Stimulated activated CD4-positive, alpha-beta T cell treated with anti-CD3 and anti-CD28 coated beads, Interleukin-1b, Interleukin-23, amount 100 ng/mL, for 4 hours (primary cell): ENCODE data around the gene SKA1.
"Not testable (repeated sequence)": the region's sequence is repeated elsewhere in the genome, so short reads cannot be mapped to it uniquely, and the experiment has no call there.

Experiments used
- DNase-seq, 2 donors: peaks; one replicate each; pipeline ENCODE4 v3.0.0-alpha.2; 2020; ENCODE audit warnings: low read depth in 2 of 2

SKA1 gene

DNA sequence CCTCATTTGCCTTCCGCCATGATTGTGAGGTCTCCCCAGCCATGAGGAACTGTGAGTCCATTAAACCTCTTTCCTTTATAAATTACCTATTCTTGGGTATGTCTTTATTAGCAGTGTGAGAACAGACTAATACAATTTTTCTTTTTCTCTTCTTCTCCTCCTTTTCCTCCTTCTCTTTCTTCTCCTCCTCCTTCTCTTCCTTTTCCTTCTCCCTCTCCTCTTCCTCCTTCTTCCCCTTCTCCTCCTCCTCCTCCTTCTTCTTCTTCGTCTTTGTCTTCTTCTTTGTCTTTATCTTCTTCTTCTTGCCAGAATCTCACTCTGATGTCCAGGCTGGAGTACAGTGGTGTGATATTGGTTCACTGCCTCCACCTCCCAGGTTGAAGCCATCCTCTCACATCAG lies 20.2 kb downstream of the SKA1 start:
- no peak for DNase-seq

DNA sequence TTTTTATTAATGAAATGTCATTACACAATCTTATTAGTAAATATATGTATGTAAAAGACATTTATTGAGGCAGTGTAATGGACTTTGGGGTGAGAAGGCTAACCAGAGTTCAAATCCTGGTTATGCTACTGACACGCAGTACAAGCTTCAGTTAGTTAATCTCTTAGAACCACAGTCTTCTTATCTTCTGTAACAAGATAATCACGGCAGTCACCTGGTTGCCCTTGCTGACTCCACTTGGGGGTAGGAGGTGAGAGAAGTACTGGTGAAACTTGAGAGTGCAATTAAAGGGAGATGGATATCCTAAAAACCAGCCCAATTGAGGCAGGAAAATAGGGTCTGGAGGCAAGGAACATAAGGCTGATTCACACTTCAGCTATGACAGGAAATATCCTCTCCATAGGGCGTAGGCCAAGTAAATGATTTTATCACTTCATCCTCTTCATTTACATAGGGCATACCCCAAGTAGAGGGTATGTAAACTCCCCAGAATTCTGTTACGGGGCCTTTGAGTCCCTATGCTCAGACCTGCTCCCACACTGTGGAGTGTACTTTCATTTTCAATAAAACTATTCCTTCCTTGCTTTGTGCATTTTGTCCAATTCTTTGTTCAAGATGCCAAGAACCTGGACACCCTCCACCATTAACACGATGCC lies 21.3 kb downstream of the SKA1 start:
- no peak for DNase-seq

DNA sequence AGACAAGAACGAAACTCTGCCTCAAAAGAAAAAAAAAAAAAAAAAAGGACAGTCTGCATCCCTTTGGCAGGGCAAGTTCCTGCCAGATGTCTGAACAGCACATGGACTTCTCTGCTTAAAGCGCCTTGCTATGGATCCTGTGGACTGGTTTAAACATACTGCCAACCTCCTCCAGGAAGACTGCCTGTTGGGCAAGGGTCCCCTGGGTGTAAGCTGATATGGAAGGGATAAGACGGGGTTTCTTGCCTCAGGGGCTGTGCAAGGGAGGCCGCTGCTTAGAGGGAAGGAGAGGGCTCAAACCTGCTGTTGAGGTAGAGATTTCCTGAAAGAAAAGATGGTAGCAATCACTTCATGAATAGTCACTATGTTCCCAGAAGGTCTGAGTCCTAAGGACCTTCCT lies 22.2 kb downstream of the SKA1 start:
- no peak for DNase-seq

DNA sequence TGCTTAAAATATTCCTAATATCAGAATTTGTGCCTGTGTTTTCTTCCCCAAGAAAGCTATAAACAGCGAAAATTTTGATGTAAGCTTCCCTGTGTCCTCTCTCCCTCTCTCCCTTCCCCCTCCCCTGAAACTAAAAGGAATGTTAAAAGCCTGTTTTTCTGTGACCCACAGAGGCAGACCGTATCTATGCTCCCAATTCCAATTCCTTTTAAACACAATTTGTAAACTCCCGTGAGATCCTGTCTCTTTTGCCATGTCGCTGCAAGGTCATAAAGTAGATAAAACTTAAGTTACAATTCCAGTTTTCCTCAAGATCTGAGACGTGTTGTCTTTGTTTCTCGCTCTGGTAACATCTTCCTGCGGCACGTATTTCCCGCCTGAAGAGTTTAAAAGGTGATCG lies 23.3 kb downstream of the SKA1 start:
- no peak for DNase-seq

DNA sequence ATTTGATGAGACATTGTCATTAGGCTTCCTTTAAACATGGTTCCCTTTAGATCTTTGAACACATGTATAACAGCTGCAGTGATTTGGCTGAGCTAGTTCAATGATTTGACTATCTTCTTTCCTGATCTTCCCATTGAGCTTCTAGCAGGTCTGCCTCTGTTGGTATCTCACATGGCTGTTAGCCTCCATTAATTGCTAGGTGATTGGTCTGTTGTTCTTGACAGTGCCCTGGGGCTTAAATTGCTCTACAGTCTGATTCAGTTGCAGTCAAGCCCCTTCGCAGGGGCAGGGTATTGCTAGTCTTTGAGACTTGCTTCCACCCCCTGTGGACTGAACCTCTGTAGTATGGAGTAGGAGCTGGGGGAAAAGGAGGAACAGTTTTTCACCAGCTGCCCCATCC lies 24.1 kb downstream of the SKA1 start:
- DNase-seq: no peak

DNA sequence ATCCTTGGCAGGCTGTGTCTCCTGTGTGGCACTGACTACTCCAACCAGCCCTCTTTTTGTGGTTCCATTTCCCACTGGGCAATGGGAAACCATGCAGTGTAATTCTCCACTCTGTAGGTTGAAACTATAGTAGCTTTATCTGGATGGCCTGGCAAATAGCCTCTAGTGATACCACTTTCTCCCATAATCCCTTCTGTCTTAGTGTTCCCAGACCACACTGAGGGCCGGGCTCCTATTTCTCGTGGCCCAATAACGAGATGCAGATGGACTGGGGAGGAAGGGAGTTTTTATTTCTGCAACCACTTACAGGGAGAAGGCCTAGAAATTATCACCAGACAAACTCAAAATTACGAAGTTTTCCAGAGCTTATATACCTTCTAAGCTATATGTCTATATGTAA lies 24.7 kb downstream of the SKA1 start:
- no peak for DNase-seq

DNA sequence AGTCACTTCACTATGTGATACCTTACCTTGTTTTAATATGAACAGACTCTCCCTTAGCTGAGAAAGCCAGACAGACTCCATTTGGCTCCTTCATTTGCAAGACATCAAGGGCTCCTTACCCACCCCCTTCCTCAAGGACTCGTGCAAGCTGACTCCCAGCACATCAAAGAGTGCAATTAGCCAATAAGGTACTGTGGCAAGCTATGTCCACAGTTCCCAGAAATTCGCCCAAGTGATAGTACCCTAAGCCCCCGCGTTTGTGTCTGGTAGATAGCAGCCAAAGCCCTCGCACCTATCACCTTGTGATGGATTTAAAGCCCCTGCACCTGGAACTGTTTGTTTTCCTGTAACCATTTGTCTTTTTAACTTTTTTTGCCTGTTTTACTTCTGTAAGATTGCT lies 25.6 kb downstream of the SKA1 start:
- not testable (repeated sequence) for DNase-seq

DNA sequence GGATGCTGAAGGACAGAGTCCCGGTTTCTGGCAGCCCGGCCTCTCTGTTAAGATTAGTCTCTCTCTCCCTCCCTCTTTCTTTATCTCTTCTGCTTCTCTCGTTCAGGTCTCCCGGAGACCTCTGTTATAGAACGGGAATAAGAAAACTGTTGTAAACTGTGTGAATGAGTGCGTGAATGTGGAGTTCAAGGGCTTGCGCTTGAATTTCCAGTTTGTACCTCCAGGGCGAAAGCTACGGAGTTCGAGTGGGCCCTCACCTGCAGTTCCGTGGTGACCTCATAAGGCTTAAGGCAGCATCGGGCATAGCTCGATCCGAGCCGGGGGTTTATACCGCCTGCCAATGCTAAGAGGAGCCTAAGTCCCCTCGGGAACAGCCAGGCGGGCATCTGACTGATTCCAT lies 26.4 kb downstream of the SKA1 start:
- DNase-seq: no peak

DNA sequence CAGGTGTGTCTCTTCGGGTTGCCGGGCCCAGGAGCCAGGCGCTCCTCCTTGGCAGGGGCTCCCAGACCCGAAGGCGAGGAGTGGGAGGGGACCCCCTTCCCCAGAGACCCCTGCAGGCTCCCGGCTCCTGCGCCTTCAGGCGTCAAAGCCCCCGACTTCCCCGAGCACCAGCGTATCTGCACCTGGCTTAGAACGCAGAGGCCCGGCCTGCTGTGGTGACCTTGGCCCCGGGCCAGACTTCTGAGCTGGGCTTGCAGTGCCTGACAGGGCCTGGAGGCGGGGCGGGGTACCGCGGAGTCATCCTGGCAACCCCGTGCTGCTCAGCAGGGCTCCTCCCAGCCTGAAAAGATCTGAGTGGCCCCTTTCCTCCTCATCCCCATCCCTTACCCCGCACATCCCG lies 27.0 kb downstream of the SKA1 start:
- no peak for DNase-seq

DNA sequence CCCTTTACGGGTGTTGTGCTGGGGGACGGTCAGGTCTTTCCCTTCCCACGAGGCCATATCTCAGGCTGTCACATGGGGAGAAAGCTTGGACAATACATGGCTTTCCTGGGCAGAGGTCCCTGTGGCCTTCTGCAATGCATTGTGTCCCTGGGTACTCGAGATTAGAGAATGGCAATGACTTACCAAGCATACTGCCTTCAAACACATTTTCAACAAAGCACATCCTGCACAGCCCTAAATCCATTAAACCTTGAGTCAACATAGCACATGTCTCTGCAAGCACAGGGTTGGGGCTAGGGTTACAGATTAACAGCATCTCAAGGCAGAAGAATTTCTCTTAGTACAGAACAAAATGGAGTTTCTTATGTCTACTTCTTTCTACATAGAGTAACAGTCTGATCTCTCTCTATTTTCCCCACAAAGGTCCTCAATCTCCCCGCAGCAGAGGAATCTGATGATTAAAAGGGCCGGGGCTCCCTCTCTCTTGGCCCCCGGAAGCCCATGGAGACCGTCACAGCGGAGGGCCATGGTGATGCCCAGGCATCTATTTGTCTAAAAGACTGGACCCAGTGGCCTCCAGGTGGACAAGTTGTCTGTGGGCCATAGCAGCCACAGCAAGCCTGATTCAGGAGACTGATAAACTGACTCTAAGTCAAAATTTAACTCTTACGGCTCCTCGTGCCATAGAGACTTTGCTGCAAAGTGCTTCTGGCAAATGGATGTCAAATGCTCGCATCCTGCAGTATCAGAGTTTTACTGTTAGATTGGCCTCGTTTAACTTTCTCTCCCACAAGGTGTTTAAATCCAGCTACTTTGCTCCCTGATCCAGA lies 30.1 kb downstream of the SKA1 start:
- not testable (repeated sequence) for DNase-seq

DNA sequence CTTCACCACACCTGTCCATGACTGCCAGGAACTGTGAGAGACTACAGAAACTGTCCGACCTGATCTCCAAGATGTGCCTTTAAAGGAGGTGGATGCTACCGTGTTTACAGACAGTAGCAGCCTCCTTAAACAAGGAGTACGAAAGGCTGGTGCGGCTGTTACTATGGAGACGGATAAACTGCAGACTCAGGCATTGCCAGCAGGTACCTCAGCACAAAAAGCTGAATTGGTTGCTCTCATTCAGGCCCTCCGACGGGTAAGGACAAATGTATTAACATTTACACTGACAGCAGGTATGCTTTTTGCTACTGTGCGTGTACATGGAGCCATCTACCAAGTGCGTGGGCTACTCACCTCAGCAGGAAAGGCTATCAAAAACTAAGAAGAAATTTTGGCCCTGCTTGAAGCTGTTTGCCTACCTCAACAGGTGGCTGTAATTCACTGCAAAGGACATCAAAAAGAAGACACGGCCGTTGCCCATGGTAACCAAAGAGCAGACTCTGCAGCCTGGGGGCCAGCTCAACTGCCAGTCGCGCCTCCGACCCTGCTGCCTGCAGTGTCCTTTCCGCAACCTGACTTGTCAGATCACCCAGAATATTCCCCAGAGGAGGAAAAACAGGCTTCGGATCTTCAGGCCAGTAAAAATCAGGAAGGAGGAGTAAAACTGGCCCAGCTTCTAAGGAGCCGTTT lies 30.9 kb downstream of the SKA1 start:
- no peak for DNase-seq

DNA sequence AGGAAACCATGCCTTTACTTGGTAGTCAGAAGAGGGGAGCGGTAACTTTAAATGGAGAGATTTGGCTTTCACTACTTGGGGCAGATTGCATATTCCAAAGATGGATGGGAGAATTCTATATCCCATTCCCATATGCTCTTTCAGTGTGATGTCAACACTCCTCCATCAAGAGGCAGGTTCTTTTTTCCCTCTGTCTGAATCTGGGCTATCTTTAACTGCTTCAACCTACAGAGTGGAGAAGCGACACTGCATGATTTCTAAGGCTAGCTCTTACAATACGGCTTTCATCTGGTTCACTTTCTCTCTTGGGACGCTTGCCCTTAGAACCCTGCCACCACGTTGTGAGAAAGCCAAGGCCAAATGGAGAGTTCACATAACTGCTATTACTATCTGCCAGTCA lies 34.4 kb downstream of the SKA1 start:
- no peak for DNase-seq

DNA sequence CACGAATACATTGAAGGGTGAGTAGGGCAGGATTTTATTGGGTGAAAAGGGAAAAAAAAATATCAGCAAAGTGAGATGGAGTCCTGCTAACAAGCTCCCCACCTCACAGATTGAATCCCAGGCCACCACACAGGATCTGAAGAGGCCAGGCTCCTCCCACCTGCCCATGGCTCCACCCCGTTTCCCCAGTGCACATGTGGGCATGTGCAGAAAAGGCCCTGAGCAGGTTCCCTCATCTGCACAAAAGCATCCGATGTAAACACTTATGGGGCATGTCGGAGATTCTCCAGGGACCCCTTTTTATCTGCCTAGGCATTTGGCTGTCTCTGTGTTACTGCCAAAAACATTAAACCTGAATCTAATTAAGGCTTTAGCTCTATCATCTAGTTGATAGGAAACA lies 35.2 kb downstream of the SKA1 start:
- no peak for DNase-seq

DNA sequence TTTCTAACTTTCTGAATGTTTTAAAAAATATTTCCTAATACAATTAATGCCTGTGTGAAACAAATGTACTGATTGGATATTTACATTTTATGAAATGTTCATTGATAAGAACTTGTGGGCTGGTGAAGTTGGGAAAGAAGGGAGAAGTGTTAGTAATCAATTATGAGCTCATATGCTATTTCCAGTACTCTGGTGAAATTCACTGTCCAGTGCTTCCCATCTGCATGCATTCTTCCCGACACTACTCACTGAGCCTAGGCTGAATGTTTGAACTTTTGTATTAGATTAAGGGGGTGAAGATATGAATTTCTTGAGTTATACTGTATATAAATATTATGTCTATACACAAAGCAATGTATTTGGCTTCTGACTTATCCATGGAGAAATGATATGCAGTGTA lies 36.0 kb downstream of the SKA1 start:
- DNase-seq: no peak

DNA sequence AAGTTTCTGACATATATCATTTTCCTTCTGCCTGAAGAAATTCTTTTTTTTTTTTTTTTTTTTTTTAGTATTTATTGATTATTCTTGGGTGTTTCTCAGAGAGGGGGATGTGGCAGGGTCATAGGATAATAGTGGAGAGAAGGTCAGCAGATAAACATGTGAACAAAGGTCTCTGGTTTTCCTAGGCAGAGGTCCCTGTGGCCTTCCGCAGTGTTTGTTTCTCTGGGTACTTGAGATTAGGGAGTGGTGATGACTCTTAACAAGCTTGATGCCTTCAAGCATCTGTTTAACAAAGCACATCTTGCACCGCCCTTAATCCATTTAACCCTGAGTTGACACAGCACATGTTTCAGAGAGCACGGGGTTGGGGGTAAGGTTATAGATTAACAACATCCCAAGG lies 42.0 kb downstream of the SKA1 start:
- not testable (repeated sequence) for DNase-seq

DNA sequence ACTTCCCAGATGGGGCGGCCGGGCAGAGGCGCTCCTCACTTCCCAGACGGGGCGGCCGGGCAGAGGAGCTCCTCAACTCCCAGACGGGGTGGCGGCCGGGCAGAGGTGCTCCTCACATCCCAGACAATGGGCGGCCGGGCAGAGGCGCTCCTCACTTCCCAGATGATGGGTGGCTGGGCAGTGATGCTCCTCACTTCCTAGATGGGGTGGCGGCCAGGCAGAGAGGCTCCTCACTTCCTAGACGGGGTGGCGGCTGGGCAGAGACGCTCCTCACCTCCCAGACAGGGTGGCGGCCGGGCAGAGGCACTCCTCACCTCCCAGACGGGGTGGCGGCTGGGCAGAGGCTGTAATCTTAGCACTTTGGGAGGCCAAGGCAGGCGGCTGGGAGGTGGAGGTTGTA lies 42.9 kb downstream of the SKA1 start:
- DNase-seq: not testable (repeated sequence)

DNA sequence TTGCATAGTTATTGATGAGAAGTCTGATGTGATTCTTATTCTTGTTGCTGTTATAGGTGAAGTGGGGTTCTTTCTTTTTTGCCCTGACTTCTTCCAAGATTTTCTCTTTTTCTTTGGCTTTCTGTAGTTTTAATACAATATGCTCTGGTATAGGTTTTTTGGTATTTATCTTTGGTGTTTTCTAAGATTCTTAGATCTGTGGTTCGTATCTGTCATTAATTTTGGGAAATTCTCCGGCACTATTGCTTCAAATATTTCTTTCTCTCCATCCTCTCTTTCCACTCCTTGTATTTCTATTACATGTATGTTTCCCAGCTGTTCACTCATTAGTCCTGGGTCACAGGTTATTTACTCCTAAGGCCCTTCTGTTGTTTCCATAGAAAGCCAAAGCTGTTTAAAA lies 43.8 kb downstream of the SKA1 start:
- no peak for DNase-seq

DNA sequence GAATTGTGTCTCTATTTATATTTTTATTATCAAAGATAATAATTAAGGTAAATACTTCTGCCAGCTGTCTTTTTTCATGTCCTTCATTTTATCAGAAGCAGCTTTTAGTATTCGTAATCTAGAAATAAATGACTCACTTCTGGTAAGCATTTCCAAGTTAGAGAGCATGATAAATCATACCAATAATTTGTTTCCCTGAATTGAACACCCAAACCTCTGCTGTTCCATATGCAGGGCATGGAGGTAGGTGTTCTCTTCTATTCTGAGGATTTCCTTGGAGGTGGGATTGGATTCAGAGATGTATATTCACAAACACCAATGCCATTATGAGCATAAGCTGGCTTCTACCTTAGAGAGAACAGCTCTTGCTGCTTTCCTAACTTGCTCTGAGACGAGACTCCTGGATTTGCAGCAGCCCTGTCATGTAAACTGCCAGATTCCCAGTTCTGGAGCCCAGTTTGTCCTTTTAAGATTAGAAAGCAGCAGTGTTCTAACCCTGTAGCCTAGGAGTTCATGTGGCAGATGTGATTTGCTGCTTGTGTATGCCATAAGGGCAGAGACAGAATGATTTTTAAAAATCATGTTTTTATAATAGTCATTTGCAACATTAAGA lies 47.5 kb downstream of the SKA1 start:
- DNase-seq: no peak

DNA sequence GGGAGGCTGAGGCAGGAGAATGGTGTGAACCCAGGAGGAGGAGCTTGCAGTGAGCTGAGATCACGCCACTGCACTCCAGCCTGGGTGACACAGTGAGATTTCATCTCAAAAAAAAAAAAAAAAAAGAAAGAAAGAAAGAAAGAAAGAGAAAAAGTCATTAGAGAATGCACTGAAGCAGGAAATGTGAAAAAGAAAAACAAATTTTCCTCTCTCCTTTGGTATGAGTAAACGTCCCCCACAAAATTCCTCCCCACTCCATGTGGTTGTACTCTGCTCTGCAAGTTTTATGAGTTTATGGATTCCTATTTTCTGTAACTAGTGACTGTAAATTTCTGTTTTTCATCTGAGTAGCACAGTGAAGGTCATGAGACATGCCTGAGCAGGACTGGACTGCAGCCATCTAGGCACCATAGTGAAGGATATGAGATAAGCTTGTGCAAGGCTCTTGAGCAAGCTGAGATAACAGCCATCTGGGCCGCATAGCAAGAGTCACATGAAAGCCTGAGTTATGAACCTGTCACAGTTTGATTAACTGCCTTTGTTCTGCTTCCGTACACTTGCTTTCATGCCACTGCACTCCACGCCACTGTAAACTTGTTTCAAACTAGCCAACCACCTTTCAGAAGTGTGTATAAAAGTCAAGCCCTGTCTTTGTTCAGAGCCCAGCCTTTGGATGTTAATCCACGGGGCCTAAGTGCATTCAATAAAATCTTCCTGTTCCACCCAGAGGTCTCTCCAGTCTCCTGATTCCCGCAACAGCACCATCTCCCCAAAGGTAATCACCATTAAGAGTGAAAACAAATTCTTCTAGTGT lies 50.2 kb downstream of the SKA1 start:
- DNase-seq: no peak

DNA sequence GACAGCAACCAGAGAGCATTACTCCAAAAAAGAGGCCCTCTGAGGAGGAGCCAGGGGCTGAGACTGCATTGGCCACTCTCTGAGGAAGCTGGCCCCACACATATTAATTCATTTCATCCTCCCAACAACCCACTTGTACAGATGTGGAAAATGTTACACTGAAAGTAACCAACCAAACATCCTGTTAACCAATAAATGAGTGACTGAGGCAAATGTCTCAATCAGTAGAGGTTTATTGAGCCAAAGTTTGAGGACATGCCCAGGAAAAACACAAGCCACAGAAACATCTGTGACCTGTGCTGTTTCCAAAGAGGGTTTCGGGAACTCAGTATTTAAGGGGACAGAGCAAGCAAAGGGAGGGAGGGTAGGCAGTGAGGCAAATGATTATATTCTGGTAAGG lies 53.0 kb downstream of the SKA1 start:
- no peak for DNase-seq

DNA sequence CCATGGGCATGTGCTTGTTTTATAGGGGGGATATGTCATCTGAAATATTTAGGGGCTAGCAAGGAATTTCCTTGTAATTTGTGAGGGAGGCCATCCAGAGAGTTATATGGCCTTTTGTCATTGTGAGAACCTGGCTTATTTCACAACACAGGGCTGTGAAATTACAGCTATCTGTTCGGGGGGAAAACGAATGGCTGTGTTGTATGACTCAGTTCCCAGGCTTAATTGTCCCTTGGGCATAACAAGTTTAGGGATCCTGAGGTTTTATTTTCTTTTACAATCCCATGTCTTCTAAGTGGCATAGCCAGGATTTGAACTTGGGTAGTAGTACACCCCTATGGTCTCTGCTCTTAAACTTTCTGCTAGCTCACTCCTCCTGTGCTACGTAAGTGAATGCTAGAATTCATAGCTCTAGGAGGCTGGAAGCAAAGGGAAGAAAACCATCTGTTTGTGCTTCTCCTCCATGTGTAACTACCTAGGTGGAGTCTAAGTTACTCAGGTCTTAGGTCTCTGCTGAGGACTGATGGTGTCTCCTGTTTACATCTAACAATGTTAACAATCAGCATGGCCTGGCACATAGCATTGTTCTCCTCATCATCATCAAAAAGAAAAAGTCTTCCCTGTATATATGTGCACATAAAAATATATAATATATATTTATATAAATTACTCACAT lies 53.8 kb downstream of the SKA1 start:
- no peak for DNase-seq
